HG03095 (cell line): ENCODE data around the gene CREBBP.

Experiments used
- ATAC-seq: cut with Tn5 transposase; IDR thresholded peaks from one replicate; pipeline ENCODE4 v1.9.1; 2021; ENCODE audit warnings: moderate library complexity; ENCODE audit not compliant: unreplicated experiment

CREBBP gene

GRCh38 chr16:3800477-3801270, 79.8 kb downstream of the CREBBP start:
- no peak for ATAC-seq

- no peak for ATAC-seq
Observed at GRCh38 chr16:3800019-3800418, 80.5 kb downstream of the CREBBP start.

- ATAC-seq = no peak
Observed at GRCh38 chr16:3799354-3799753, 81.2 kb downstream of the CREBBP start.

- no peak for ATAC-seq
Observed at GRCh38 chr16:3798838-3799237, 81.7 kb downstream of the CREBBP start.

- ATAC-seq = no peak
Observed at GRCh38 chr16:3797904-3798811, 82.4 kb downstream of the CREBBP start.

GRCh38 chr16:3797473-3797872, 83.0 kb downstream of the CREBBP start:
- no peak for ATAC-seq

GRCh38 chr16:3793161-3793576, 87.3 kb downstream of the CREBBP start:
- no peak for ATAC-seq

GRCh38 chr16:3792472-3793012, 88.0 kb downstream of the CREBBP start:
- ATAC-seq = no peak

- no peak for ATAC-seq
Observed at GRCh38 chr16:3791701-3792100, 88.8 kb downstream of the CREBBP start.

GRCh38 chr16:3789375-3790099, 91.0 kb downstream of the CREBBP start:
- ATAC-seq = no peak

- no peak for ATAC-seq
Observed at GRCh38 chr16:3788711-3789374, 91.7 kb downstream of the CREBBP start.

GRCh38 chr16:3787924-3788661, 92.4 kb downstream of the CREBBP start:
- peak; percentile 57 for ATAC-seq

- ATAC-seq = no peak
Observed at GRCh38 chr16:3785413-3785812, 95.1 kb downstream of the CREBBP start.

GRCh38 chr16:3783516-3783915, 97.0 kb downstream of the CREBBP start:
- ATAC-seq = no peak

GRCh38 chr16:3782566-3782965, 97.9 kb downstream of the CREBBP start:
- ATAC-seq = no peak

- ATAC-seq = no peak
Observed at GRCh38 chr16:3781421-3781820, 99.1 kb downstream of the CREBBP start.

GRCh38 chr16:3780570-3780969, 99.9 kb downstream of the CREBBP start:
- no peak for ATAC-seq

- no peak for ATAC-seq
Observed at GRCh38 chr16:3776316-3776715, 104.2 kb downstream of the CREBBP start.

- no peak for ATAC-seq
Observed at GRCh38 chr16:3774819-3775218, 105.7 kb downstream of the CREBBP start.
